HepG2 (cell line): ENCODE results near the gene TACO1.

Experiments
- BCL3 ChIP-seq: sonication (generic); formaldehyde crosslinking; IDR thresholded peaks from 2 replicates; pipeline ENCODE4 v1.5.1; 2020; ENCODE audit warnings: mild to moderate bottlenecking, missing genetic modification reagents, moderate library complexity
- RBM39 ChIP-seq: fragments of 200-400 bp; formaldehyde crosslinking; IDR thresholded peaks from one replicate; pipeline ENCODE4 v1.6.1; 2018; ENCODE audit warnings: antibody characterized with exemption, mild to moderate bottlenecking, low read depth, low read length; ENCODE audit not compliant: poor library complexity, severe bottlenecking
- TAF1 ChIP-seq: sonication (generic); formaldehyde crosslinking; IDR thresholded peaks from 2 replicates; pipeline ENCODE4 v1.4.0; 2020; ENCODE audit warnings: missing genetic modification reagents
- ZC3H4 ChIP-seq: sonication (generic); formaldehyde crosslinking; IDR thresholded peaks from 2 replicates; pipeline ENCODE4 v1.4.0; 2020; ENCODE audit warnings: missing genetic modification reagents, borderline replicate concordance
- ZSCAN25 ChIP-seq: sonication (generic); formaldehyde crosslinking; IDR thresholded peaks from 2 replicates; pipeline ENCODE4 v1.8.0; 2022; ENCODE audit warnings: mild to moderate bottlenecking, missing genetic modification reagents

GRCh38 chr17:63647936-63648335, 47.2 kb downstream of the TACO1 start:
- TF ChIP-seq ZC3H4 (CRISPR knock-in tag), result no peak
- TF ChIP-seq RBM39, result no peak
- no peak for TF ChIP-seq BCL3 (CRISPR knock-in tag)
- no peak for TF ChIP-seq TAF1
- TF ChIP-seq ZSCAN25, result no peak
